GM12878 (cell line): ENCODE measurements around the gene ZNF226. TPM values are rescaled to one million over a fixed set of nuclear protein-coding genes. Genes with fewer than 3 reads are reported as not detected.
"Not testable (repeated sequence)": the region's sequence is repeated elsewhere in the genome, so short reads cannot be mapped to it uniquely, and the experiment has no call there.

ENCODE experiments used
- ATAC-seq: fragments of 200-7000 bp; cut with Tn5 transposase; 3 replicates; pipeline ENCODE4 v1.9.1; 2020; ENCODE audit warnings: mild to moderate bottlenecking, moderate library complexity
- BruUV-seq: library from RNA; stranded (reverse); fragments of 400-500 nt; replicated peaks from 2 replicates; lab custom pipeline; 2021; lab: Mats Ljungman, UMichigan
- CTCF ChIA-PET: fragments of 300-600 bp; sonication (Branson Sonifier 250); formaldehyde crosslinking; extraction: SDS; loops from one replicate; lab custom pipeline; 2021; ENCODE audit warnings: inconsistent platforms; lab: Yijun Ruan, JAX
- POLR2A ChIA-PET: fragments of 350-600 bp; formaldehyde crosslinking; extraction: SDS; loops from one replicate; lab custom pipeline; 2021; ENCODE audit warnings: inconsistent platforms; lab: Charles Lee
- RAD21 ChIA-PET: fragments of 300-600 bp; sonication (Branson Sonifier 250); formaldehyde crosslinking; loops from one replicate; lab custom pipeline; 2023; ENCODE audit warnings: antibody characterized with exemption; ENCODE audit not compliant: unreplicated experiment; lab: Charles Lee
- SMC1A ChIA-PET: fragments of 300-600 bp; sonication (Branson Sonifier 250); formaldehyde crosslinking; loops from one replicate; lab custom pipeline; 2023; ENCODE audit not compliant: unreplicated experiment, uncharacterized antibody; lab: Charles Lee
- DNase-seq: peaks from one replicate; pipeline ENCODE4 v3.0.0-alpha.2; 2011; ENCODE audit warnings: low read depth, low spot score
- FAIRE-seq: peaks from 3 replicates; lab custom pipeline; 2011; peaks lifted over from hg19 to GRCh38; lab: Jason Lieb, UNC
- H2AFZ ChIP-seq: 2 replicates; pipeline ENCODE4 v1.6.0; 2011; ENCODE audit warnings: low read depth, low read length, control low read depth; ENCODE audit not compliant: control insufficient read depth
- H3K27ac ChIP-seq: 2 replicates; pipeline ENCODE4 v1.5.1; 2011; ENCODE audit warnings: control low read depth; ENCODE audit not compliant: control insufficient read depth, insufficient read depth
- H3K27me3 ChIP-seq, 2 experiments: replicated peaks in 1 of 2; 2 replicates each; pipeline versions ENCODE4 v1.6.0 to v1.6.1; 2011; ENCODE audit warnings: low read length in 1 of 2; ENCODE audit not compliant: control insufficient read depth in 2 of 2, insufficient read depth in 2 of 2
- H3K36me3 ChIP-seq, 2 experiments: 2 replicates each; pipeline ENCODE4 v1.5.1; 2011; ENCODE audit warnings: low read length in 1 of 2; ENCODE audit not compliant: control insufficient read depth in 2 of 2, insufficient read depth in 2 of 2
- H3K4me1 ChIP-seq: 2 replicates; pipeline ENCODE4 v1.6.1; 2011; ENCODE audit warnings: mild to moderate bottlenecking, low read length, moderate library complexity, mixed read lengths; ENCODE audit not compliant: control insufficient read depth, insufficient read depth
- H3K4me2 ChIP-seq: 2 replicates; pipeline ENCODE4 v1.6.0; 2011; ENCODE audit warnings: control low read depth; ENCODE audit not compliant: control insufficient read depth, insufficient read depth
- H3K4me3 ChIP-seq: fragments of 200-600 bp; sonication (generic); 2 replicates; pipeline ENCODE4 v1.5.1; 2016
- H3K79me2 ChIP-seq: 2 replicates; pipeline ENCODE4 v1.6.0; 2011; ENCODE audit warnings: low read length; ENCODE audit not compliant: control insufficient read depth, insufficient read depth
- H3K9ac ChIP-seq: 2 replicates; pipeline ENCODE4 v1.8.0; 2011; ENCODE audit warnings: low read length, control low read depth, mixed read lengths; ENCODE audit not compliant: control insufficient read depth, insufficient read depth
- H3K9me3 ChIP-seq: replicated peaks from 3 replicates; pipeline ENCODE4 v1.5.1; 2011; ENCODE audit warnings: mild to moderate bottlenecking, low read length; ENCODE audit not compliant: control insufficient read depth, insufficient read depth
- H4K20me1 ChIP-seq: 2 replicates; pipeline ENCODE4 v1.6.0; 2011; ENCODE audit not compliant: control insufficient read depth, insufficient read depth
- WGBS: methylation state at CpG from one replicate; pipeline ENCODE4 v1.1.6; 2016; ENCODE audit warnings: low lambda C conversion rate; ENCODE audit not compliant: insufficient replicate concordance, insufficient coverage; ENCODE audit errors: missing lambda C conversion rate; 5-methylcytosine and 5-hydroxymethylcytosine counted together
- in situ Hi-C: fragments of 300-500 bp; cut with MboI; formaldehyde crosslinking; loops from 9 replicates; pipeline ENCODE4 v1.14.3; 2018; ENCODE audit warnings: mixed read lengths
- intact Hi-C: fragments of 100-400 bp; cut with micrococcal nuclease; formaldehyde crosslinking; loops from one replicate; pipeline ENCODE4 v1.14.2; 2022; ENCODE audit not compliant: unreplicated experiment
- polyA plus RNA-seq, 11 experiments: library from polyadenylated mRNA; depleted of rRNA in 4 of 11; unstranded in 6 of 11; stranded (reverse) in 5 of 11; fragments of >200 nt; fragmentation: Nextera tagmentation in 4 of 11; fragmentation: Illumina TruSeq in 1 of 11; extraction: Ambion mirVana in 4 of 11; extraction: Trizol in 1 of 11; gene quantifications; 1 replicate in 1 of 11; 2 replicates in 10 of 11; pipeline versions ENCODE4 v1.2.1 to v1.2.3, GENCODE V29; 2011 to 2016; ENCODE audit warnings: inconsistent platforms in 2 of 11, missing spikeins in 2 of 11, low read depth in 1 of 11
- total RNA-seq, 4 experiments: library from RNA; depleted of rRNA in 3 of 4; stranded (reverse); fragments of >200 nt in 3 of 4; fragmentation: Illumina TruSeq in 1 of 4; extraction: Trizol in 1 of 4; gene quantifications; 2 replicates each; pipeline versions ENCODE4 v1.2.1 to v1.2.3, GENCODE V29; 2013 to 2021

ZNF226 gene
- total and polyA plus RNA-seq, 10 of the 15 experiments (the other 5 are each of a cell fraction or from before 2014, with no cell fraction given) = 13.7 to 35.3 (median 18.3) TPM

DNA sequence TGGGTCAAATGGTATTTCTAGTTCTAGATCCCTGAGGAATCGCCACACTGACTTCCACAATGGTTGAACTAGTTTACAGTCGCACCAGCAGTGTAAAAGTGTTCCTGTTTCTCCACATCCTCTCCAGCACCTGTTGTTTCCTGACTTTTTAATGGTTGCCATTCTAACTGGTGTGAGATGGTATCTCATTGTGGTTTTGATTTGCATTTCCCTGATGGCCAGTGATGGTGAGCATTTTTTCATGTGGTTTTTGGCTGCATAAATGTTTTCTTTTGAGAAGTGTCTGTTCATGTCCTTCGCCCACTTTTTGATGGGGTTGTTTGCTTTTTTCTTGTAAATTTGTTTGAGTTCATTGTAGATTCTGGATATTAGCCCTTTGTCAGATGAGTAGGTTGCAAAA, 56.4 kb downstream of the ZNF226 start:
- H3K4me1 ChIP-seq, CTCF ChIA-PET, H3K27ac ChIP-seq, H3K79me2 ChIP-seq, H3K9me3 ChIP-seq, SMC1A ChIA-PET, H3K4me3 ChIP-seq, H2AFZ ChIP-seq, FAIRE-seq, POLR2A ChIA-PET, BruUV-seq, H4K20me1 ChIP-seq, intact Hi-C loops, ATAC-seq, in situ Hi-C loops, H3K4me2 ChIP-seq, H3K9ac ChIP-seq, RAD21 ChIA-PET, H3K27me3 ChIP-seq, DNase-seq: not testable (repeated sequence)
- H3K36me3 ChIP-seq = peaks cover 0 to 20% of the 10 kb centered on the region in 2 experiments; a peak in 3 of 4 replicates
- WGBS = 72% methylated on average over 3 of the region's 3 CpGs

Other genes starting within 250 kb of the ZNF226 start
Only the 7 nearest of the 15 such genes appear.
- 0.11 TPM in 1 of 2 replicates, not detected in the other for gene ZNF223, start 113.1 kb upstream of the ZNF226 start, total RNA-seq (2014; rRNA removed)
- gene ZNF223, start 113.1 kb upstream of the ZNF226 start, total RNA-seq (2014; rRNA removed; fragmentation: Illumina TruSeq; extraction: Trizol) = 0.18 TPM in 1 of 2 replicates, not detected in the other
- gene ZNF223, start 113.1 kb upstream of the ZNF226 start, total RNA-seq (2021) = not detected in 2 replicates
- gene ZNF223, start 113.1 kb upstream of the ZNF226 start, polyA plus RNA-seq (2011; rRNA removed) = 3.7 and 5.0 TPM in 2 replicates
- 0.09 TPM in 1 of 2 replicates, not detected in the other for gene ZNF223, start 113.1 kb upstream of the ZNF226 start, polyA plus RNA-seq (2014; fragmentation: Illumina TruSeq; extraction: Trizol)
- gene ZNF223, start 113.1 kb upstream of the ZNF226 start, polyA plus RNA-seq (2014; fragmentation: Nextera tagmentation; extraction: Ambion mirVana) = under 1 TPM in 1 of 2 experiments, not detected in 1; 0.16 TPM
- 0.05 and 0.14 TPM in 2 replicates for gene ZNF223, start 113.1 kb upstream of the ZNF226 start, polyA plus RNA-seq (2014; rRNA removed)
- under 1 TPM in 1 of 2 experiments, not detected in 1; 0.20 TPM for gene ZNF223, start 113.1 kb upstream of the ZNF226 start, polyA plus RNA-seq (2016; fragmentation: Nextera tagmentation; extraction: Ambion mirVana)
- gene ZNF284, start 92.9 kb upstream of the ZNF226 start, total RNA-seq (2014; rRNA removed) = 0.45 and 0.49 TPM in 2 replicates
- gene ZNF284, start 92.9 kb upstream of the ZNF226 start, total RNA-seq (2014; rRNA removed; fragmentation: Illumina TruSeq; extraction: Trizol) = 0.72 and 0.88 TPM in 2 replicates
- gene ZNF284, start 92.9 kb upstream of the ZNF226 start, total RNA-seq (2021) = 0.53 and 0.82 TPM in 2 replicates
- 1.7 TPM in 2 replicates for gene ZNF284, start 92.9 kb upstream of the ZNF226 start, polyA plus RNA-seq (2011; rRNA removed)
- 0.48 and 0.62 TPM in 2 replicates for gene ZNF284, start 92.9 kb upstream of the ZNF226 start, polyA plus RNA-seq (2014; fragmentation: Illumina TruSeq; extraction: Trizol)
- under 1 TPM; 0.37 to 0.68 TPM for gene ZNF284, start 92.9 kb upstream of the ZNF226 start, polyA plus RNA-seq (2014; fragmentation: Nextera tagmentation; extraction: Ambion mirVana)
- gene ZNF284, start 92.9 kb upstream of the ZNF226 start, polyA plus RNA-seq (2014; rRNA removed) = 0.25 and 0.35 TPM in 2 replicates
- under 1 TPM; 0.60 TPM for gene ZNF284, start 92.9 kb upstream of the ZNF226 start, polyA plus RNA-seq (2016; fragmentation: Nextera tagmentation; extraction: Ambion mirVana)
- gene ZNF224, start 70.7 kb upstream of the ZNF226 start, total RNA-seq (2014; rRNA removed) = 17.2 and 21.7 TPM in 2 replicates
- gene ZNF224, start 70.7 kb upstream of the ZNF226 start, total RNA-seq (2014; rRNA removed; fragmentation: Illumina TruSeq; extraction: Trizol) = 20.1 and 20.7 TPM in 2 replicates
- gene ZNF224, start 70.7 kb upstream of the ZNF226 start, total RNA-seq (2021) = 14.2 and 15.3 TPM in 2 replicates
- 39.4 and 53.6 TPM in 2 replicates for gene ZNF224, start 70.7 kb upstream of the ZNF226 start, polyA plus RNA-seq (2011; rRNA removed)
- 18.0 and 25.7 TPM in 2 replicates for gene ZNF224, start 70.7 kb upstream of the ZNF226 start, polyA plus RNA-seq (2014; fragmentation: Illumina TruSeq; extraction: Trizol)
- 1 to 10 TPM; 6.8 to 7.8 TPM for gene ZNF224, start 70.7 kb upstream of the ZNF226 start, polyA plus RNA-seq (2014; fragmentation: Nextera tagmentation; extraction: Ambion mirVana)
- gene ZNF224, start 70.7 kb upstream of the ZNF226 start, polyA plus RNA-seq (2014; rRNA removed) = 17.0 and 20.1 TPM in 2 replicates
- gene ZNF224, start 70.7 kb upstream of the ZNF226 start, polyA plus RNA-seq (2016; fragmentation: Nextera tagmentation; extraction: Ambion mirVana) = 10 to 100 TPM; 12.4 to 17.2 TPM
- 2.0 and 2.9 TPM in 2 replicates for gene ZNF225, start 51.7 kb upstream of the ZNF226 start, total RNA-seq (2014; rRNA removed)
- gene ZNF225, start 51.7 kb upstream of the ZNF226 start, total RNA-seq (2014; rRNA removed; fragmentation: Illumina TruSeq; extraction: Trizol) = 4.4 and 5.0 TPM in 2 replicates
- gene ZNF225, start 51.7 kb upstream of the ZNF226 start, total RNA-seq (2021) = 3.8 and 4.3 TPM in 2 replicates
- gene ZNF225, start 51.7 kb upstream of the ZNF226 start, polyA plus RNA-seq (2011; rRNA removed) = 3.8 and 6.4 TPM in 2 replicates
- 2.8 and 3.4 TPM in 2 replicates for gene ZNF225, start 51.7 kb upstream of the ZNF226 start, polyA plus RNA-seq (2014; fragmentation: Illumina TruSeq; extraction: Trizol)
- 1 to 10 TPM; 1.3 to 1.4 TPM for gene ZNF225, start 51.7 kb upstream of the ZNF226 start, polyA plus RNA-seq (2014; fragmentation: Nextera tagmentation; extraction: Ambion mirVana)
- gene ZNF225, start 51.7 kb upstream of the ZNF226 start, polyA plus RNA-seq (2014; rRNA removed) = 2.4 and 2.8 TPM in 2 replicates
- 1 to 10 TPM; 1.9 to 3.4 TPM for gene ZNF225, start 51.7 kb upstream of the ZNF226 start, polyA plus RNA-seq (2016; fragmentation: Nextera tagmentation; extraction: Ambion mirVana)
- 6.3 and 6.8 TPM in 2 replicates for gene ZNF234, start 23.5 kb upstream of the ZNF226 start, total RNA-seq (2014; rRNA removed)
- gene ZNF234, start 23.5 kb upstream of the ZNF226 start, total RNA-seq (2014; rRNA removed; fragmentation: Illumina TruSeq; extraction: Trizol) = 8.1 and 8.9 TPM in 2 replicates
- 8.1 and 9.3 TPM in 2 replicates for gene ZNF234, start 23.5 kb upstream of the ZNF226 start, total RNA-seq (2021)
- gene ZNF234, start 23.5 kb upstream of the ZNF226 start, polyA plus RNA-seq (2011; rRNA removed) = 10.5 and 15.3 TPM in 2 replicates
- gene ZNF234, start 23.5 kb upstream of the ZNF226 start, polyA plus RNA-seq (2014; fragmentation: Illumina TruSeq; extraction: Trizol) = 5.3 and 6.0 TPM in 2 replicates
- 1 to 10 TPM; 2.7 to 2.8 TPM for gene ZNF234, start 23.5 kb upstream of the ZNF226 start, polyA plus RNA-seq (2014; fragmentation: Nextera tagmentation; extraction: Ambion mirVana)
- 4.2 and 5.1 TPM in 2 replicates for gene ZNF234, start 23.5 kb upstream of the ZNF226 start, polyA plus RNA-seq (2014; rRNA removed)
- gene ZNF234, start 23.5 kb upstream of the ZNF226 start, polyA plus RNA-seq (2016; fragmentation: Nextera tagmentation; extraction: Ambion mirVana) = 1 to 10 TPM; 4.7 TPM
- gene ZNF227, start 47.4 kb downstream of the ZNF226 start, total RNA-seq (2014; rRNA removed) = 14.7 and 15.0 TPM in 2 replicates
- 22.4 and 22.9 TPM in 2 replicates for gene ZNF227, start 47.4 kb downstream of the ZNF226 start, total RNA-seq (2014; rRNA removed; fragmentation: Illumina TruSeq; extraction: Trizol)
- 17.2 and 20.9 TPM in 2 replicates for gene ZNF227, start 47.4 kb downstream of the ZNF226 start, total RNA-seq (2021)
- 19.3 and 24.2 TPM in 2 replicates for gene ZNF227, start 47.4 kb downstream of the ZNF226 start, polyA plus RNA-seq (2011; rRNA removed)
- 16.0 and 17.2 TPM in 2 replicates for gene ZNF227, start 47.4 kb downstream of the ZNF226 start, polyA plus RNA-seq (2014; fragmentation: Illumina TruSeq; extraction: Trizol)
- 1 to 10 TPM; 4.3 to 5.1 TPM for gene ZNF227, start 47.4 kb downstream of the ZNF226 start, polyA plus RNA-seq (2014; fragmentation: Nextera tagmentation; extraction: Ambion mirVana)
- 9.8 and 10.8 TPM in 2 replicates for gene ZNF227, start 47.4 kb downstream of the ZNF226 start, polyA plus RNA-seq (2014; rRNA removed)
- 10 to 100 TPM; 10.9 to 11.0 TPM for gene ZNF227, start 47.4 kb downstream of the ZNF226 start, polyA plus RNA-seq (2016; fragmentation: Nextera tagmentation; extraction: Ambion mirVana)
- 0.23 and 0.54 TPM in 2 replicates for gene ZNF233, start 94.8 kb downstream of the ZNF226 start, total RNA-seq (2014; rRNA removed)
- 0.32 and 0.63 TPM in 2 replicates for gene ZNF233, start 94.8 kb downstream of the ZNF226 start, total RNA-seq (2014; rRNA removed; fragmentation: Illumina TruSeq; extraction: Trizol)
- gene ZNF233, start 94.8 kb downstream of the ZNF226 start, total RNA-seq (2021) = 0.19 and 0.26 TPM in 2 replicates
- gene ZNF233, start 94.8 kb downstream of the ZNF226 start, polyA plus RNA-seq (2011; rRNA removed) = 1.5 and 1.8 TPM in 2 replicates
- gene ZNF233, start 94.8 kb downstream of the ZNF226 start, polyA plus RNA-seq (2014; fragmentation: Illumina TruSeq; extraction: Trizol) = 0.06 and 0.32 TPM in 2 replicates
- under 1 TPM; 0.35 to 0.46 TPM for gene ZNF233, start 94.8 kb downstream of the ZNF226 start, polyA plus RNA-seq (2014; fragmentation: Nextera tagmentation; extraction: Ambion mirVana)
- gene ZNF233, start 94.8 kb downstream of the ZNF226 start, polyA plus RNA-seq (2014; rRNA removed) = 0.29 and 0.67 TPM in 2 replicates
- gene ZNF233, start 94.8 kb downstream of the ZNF226 start, polyA plus RNA-seq (2016; fragmentation: Nextera tagmentation; extraction: Ambion mirVana) = 1 to 10 TPM in 1 of 2 experiments, under 1 TPM in 1; 0.93 to 1.0 TPM